GM18951 (cell line): Measurements from ENCODE around the gene ERBB3.
A peak's percentile ranks its signal among the peaks of the same experiment; 100 is the strongest.

Source experiments
- POLR2A ChIP-seq: IDR thresholded peaks from 4 replicates; pipeline ENCODE4 v1.6.1; 2011; ENCODE audit warnings: mild to moderate bottlenecking; ENCODE audit not compliant: insufficient read length, insufficient read depth; ENCODE audit errors: extremely low read depth
- in situ Hi-C: fragments of 300-500 bp; cut with MboI; formaldehyde crosslinking; loops from one replicate; pipeline ENCODE4 v1.12.0; 2022; ENCODE audit warnings: low sequenced_read_pairs, mixed read lengths, inconsistent platforms; ENCODE audit not compliant: unreplicated experiment

Gene ERBB3

DNA sequence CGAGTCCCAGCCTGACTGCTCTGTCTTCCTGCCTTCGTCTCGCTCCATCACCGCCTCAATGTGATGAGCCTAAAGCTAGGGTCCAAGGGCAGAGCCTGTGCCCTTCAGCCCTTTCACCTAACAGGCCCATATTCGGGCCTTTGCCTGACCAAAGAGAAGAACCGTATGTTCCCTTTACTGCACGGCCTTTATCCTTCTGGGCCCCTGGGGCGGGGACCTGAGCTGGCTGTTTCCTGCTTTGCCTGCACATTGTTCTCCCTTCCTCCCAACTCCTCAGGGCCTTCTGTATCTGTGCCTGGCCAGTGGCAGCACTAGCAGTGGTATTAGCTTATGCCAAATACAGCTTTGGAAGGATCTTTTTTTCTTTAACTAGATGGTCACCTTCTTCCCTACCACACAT, 63.9 kb downstream of the ERBB3 start:
- in situ Hi-C loops: no loop called here
- TF ChIP-seq POLR2A: no peak

DNA sequence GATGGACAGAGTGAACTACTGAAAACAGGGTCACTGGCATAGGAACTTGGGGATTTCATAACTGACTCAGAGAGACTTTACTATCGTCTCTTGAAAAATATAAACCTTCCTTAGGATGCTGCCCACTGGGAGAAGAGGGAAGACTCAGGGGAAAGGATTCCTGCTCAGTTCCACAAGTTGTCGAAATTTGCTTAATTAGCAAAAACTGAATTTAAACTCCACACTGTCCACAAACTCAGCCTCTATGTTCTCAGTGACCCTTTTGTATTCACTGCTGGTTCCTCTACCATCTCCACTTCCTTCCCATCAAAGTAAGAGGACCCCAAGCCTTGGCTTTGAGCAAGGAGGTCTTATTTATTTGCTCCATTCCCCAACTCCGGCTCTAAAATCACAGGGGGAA, 65.3 kb downstream of the ERBB3 start:
- TF ChIP-seq POLR2A: no peak
- in situ Hi-C loops: no loop called here

DNA sequence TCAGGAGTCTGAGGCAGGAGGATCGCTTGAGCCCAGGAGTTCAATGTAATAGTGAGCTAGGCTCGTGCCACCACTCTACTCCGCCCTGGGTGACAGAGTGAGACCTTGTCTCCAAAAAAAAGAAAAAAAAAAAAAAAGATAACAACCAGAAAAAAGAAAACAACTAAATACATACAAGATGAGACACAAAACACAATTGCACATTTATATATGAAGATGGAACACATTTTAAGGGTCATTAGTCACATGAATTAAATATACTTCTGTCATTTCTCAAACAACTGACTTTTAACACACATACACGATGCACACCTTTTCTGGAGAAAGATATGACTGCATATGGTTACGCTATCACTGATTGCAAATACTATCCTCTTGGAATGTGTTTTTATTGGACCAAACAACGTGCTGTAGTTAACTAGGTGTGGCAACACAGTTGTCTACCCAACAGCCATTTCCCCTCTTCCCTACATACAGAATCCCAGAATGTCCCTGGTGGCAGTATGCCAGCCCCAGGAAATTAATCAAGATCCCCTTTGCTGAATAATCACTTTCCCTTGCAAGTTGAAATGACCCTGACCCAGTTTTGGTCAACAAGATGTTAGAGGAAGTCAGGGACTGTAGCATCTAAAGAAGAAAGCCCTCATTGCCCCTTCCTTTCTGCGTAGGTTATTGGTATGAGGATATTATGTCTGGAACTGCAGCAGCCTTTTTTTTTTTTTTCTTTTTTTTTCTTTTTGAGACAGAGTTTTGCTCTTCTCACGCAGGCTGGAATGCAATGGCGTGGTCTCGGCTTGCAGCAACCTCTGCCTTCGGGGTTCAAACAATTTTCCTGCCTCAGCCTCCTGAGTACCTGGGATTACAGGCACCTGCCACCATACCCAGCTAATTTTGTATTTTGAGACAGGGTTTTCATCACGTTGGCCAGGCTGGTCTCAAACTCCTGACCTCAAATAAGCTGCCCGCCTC, 66.8 kb downstream of the ERBB3 start:
- in situ Hi-C loops: no loop called here

DNA sequence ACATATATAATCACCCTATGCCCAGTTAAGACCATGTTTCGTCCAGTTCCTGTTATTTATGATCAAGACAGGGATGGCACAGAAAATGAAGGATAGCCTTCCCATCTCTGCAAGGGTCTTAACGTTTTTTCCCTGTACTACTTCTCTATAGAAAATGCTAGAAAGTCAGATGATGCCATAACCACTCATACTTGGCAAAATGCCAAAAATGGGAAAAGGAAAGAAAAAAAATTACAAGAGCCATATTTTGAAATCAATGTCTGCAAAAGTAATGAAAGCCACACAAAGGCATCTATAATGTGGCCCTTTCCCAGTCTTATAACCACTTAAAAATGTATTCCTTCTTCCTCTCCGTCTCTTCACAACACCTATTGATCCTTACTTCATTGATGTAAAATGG, 70.6 kb downstream of the ERBB3 start:
- TF ChIP-seq POLR2A: no peak
- in situ Hi-C loops: no loop called here

More for the DNA sequence above, 66.8 kb downstream of the ERBB3 start:
- TF ChIP-seq POLR2A: no peak

DNA sequence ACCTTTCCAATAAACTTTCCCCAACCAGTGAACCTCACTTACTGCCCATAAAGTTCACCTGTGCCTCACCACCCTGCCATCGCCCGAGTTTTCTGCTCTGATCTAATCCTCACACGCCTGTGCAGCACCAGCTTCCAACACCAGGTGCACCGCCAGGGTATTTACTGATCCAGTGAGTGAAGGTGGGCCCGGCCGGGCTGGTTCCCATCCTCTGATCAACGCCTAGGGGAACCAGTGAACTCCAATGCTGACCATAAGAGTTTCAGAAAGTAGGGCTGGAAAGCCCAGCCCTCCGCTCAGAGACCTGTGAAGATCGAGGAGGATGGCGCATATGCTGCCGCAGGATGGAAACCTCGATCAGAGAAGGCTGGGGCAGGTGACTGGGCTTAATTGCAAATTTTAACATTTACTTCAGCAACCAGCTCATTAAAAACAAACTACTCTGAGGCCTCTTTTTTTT, 71.7 kb downstream of the ERBB3 start:
- TF ChIP-seq POLR2A: peak; percentile 20
- in situ Hi-C loops: no loop called here

DNA sequence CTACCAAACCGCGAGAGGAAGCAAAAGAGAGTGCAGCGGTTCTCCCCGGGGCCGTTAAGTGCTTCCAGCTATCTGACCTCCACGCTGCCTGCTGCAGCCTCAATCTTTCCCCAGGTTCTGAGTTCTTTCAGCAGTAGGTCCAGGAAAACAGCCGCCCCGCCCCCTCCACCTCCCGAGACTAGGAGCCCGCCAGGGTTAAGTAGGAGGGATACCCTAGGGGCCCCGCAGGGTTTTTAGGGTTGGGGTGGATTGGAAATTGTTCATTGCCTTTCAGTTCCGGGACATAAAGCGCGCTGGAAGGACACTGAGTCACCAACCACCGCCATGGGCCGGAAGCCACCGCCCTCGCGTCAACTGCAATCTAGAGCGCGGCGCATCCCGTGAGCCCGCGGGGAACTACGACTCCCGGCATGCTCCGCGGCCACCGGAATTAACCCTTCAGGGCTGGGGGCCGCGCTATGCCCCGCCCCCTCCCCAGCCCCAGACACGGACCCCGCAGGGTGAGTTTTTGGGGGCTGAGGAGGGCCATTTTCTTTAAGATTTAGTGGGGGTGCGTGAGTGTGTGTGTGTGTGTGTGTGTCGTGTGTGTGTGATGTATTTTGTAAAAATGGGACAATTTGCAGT, 72.3 kb downstream of the ERBB3 start, which contains the start of gene MYL6B:
Gene MYL6B (plus strand): TSS at position 456 of the 624 bp plus-strand sequence. CDS start 1,332 bp downstream, outside the sequence.
- TF ChIP-seq POLR2A: peak; percentile 81
- in situ Hi-C loops: no loop called here
